Measurements from ENCODE around the gene PES1.
"Not testable (repeated sequence)": the region's sequence is repeated elsewhere in the genome, so short reads cannot be mapped to it uniquely, and the experiment has no call there.

PES1 gene

DNA sequence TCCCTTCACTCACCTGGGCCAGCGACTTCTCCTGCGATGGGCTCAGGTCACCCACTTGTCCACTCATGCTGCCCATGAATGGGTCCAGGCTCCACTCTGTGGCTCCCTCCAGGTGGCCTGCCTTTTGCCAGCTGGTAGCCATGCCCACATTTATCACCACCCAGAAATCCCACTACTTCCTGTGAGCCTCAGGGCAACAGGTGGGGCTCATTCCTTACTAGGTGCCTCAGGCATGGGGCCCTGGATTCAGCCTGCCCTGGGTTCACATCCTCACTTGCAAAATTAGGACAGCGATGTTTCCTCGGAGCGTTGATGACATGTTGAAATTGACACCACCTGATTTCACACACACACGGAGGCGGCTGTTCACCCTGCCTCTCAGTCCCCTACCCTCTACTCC, 45.1 kb downstream of the PES1 start, which contains the start of gene SEC14L6:
Gene SEC14L6 (minus strand): TSS at position 126 of the 400 bp plus-strand sequence. CDS start 59 bp downstream, at position 67.
- no peak within 1 kb of the TSS for H3K9ac ChIP-seq (ENCODE audit: low read length)
- DNase-seq: peak in 1 of 2 donors; percentile 29
- H4K12ac ChIP-seq (ENCODE audit: low read depth, low read length): no peak within 1 kb of the TSS
- no peak within 1 kb of the TSS for H2AFZ ChIP-seq (ENCODE audit: insufficient read depth, low read length, poor library complexity)
- H2AK5ac ChIP-seq (ENCODE audit: low read length): no peak within 1 kb of the TSS
- no peak within 1 kb of the TSS for H3K4me2 ChIP-seq (ENCODE audit: low read length)
- no peak within 1 kb of the TSS for H3K14ac ChIP-seq (ENCODE audit: low read length)
- no peaks in the 10 kb centered on the region for H3K4me1 ChIP-seq (ENCODE audit: control insufficient read depth in 1 of 2, insufficient read depth in 2 of 2, low read length in 2 of 2)
- H3K18ac ChIP-seq (ENCODE audit: low read length): no peak within 1 kb of the TSS
- H2BK12ac ChIP-seq (ENCODE audit: low read length): no peak within 1 kb of the TSS
- H2BK120ac ChIP-seq (ENCODE audit: insufficient read depth, low read length, poor library complexity): no peak within 1 kb of the TSS
- H3K4ac ChIP-seq (ENCODE audit: low read depth, low read length): no peak within 1 kb of the TSS
- no peak within 1 kb of the TSS for H4K8ac ChIP-seq (ENCODE audit: low read depth, low read length)
- no peak within 1 kb of the TSS for H2BK5ac ChIP-seq (ENCODE audit: low read depth, low read length, poor library complexity)
- no peak within 1 kb of the TSS for H3K27ac ChIP-seq (ENCODE audit: low read depth, low read length)
- H3K79me2 ChIP-seq (ENCODE audit: control insufficient read depth, insufficient read depth, low read length, poor library complexity): no peaks in the 10 kb centered on the region
- peaks cover 16% of the 10 kb centered on the region for H3K27me3 ChIP-seq (ENCODE audit: insufficient read depth, low read length)
- H3K36me3 ChIP-seq (ENCODE audit: control insufficient read depth in 1 of 2, insufficient read depth in 2 of 2, low read length in 2 of 2): no peaks in the 10 kb centered on the region
- H3K4me3 ChIP-seq (ENCODE audit: low read depth, low read length): no peak within 1 kb of the TSS
- H3K79me1 ChIP-seq (ENCODE audit: low read length): no peaks in the 10 kb centered on the region
- WGBS (ENCODE audit: extremely low coverage, insufficient coverage, insufficient read length): no CpG with 5 or more reads among the region's 7 CpGs
- H3K23ac ChIP-seq (ENCODE audit: low read length): no peak within 1 kb of the TSS
- H4K91ac ChIP-seq (ENCODE audit: low read depth, low read length): no peak within 1 kb of the TSS
- H3K9me3 ChIP-seq (ENCODE audit: insufficient read depth, low read depth, low read length): peaks cover 3% of the 10 kb centered on the region

DNA sequence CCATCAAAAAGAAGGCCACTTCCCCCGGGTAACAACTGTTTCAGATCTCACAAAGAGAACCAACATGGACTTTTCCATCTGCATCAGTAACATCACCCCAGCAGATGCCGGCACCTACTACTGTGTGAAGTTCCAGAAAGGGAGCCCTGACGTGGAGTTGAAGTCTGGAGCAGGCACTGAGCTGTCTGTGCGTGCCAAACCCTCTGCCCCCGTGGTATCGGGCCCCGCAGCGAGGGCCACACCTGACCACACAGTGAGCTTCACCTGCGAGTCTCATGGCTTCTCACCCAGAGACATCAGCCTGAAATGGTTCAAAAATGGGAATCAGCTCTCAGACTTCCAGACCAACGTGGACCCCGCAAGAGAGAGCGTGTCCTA, 48.9 kb downstream of the PES1 start:
- Histone ChIP-seq H3K36me3 (ENCODE audit: control insufficient read depth in 1 of 2, insufficient read depth in 2 of 2, low read length in 2 of 2) (no peaks in the 10 kb centered on the region), H4K8ac (ENCODE audit: low read depth, low read length) (no peak overlapping the region), H3K18ac (ENCODE audit: low read length) (no peak overlapping the region), H2BK120ac (ENCODE audit: insufficient read depth, low read length, poor library complexity) (no peak overlapping the region), H3K4me1 (ENCODE audit: control insufficient read depth in 1 of 2, insufficient read depth in 2 of 2, low read length in 2 of 2) (no peaks in the 10 kb centered on the region), H3K9ac (ENCODE audit: low read length) (no peak overlapping the region), H4K91ac (ENCODE audit: low read depth, low read length) (no peak overlapping the region), H3K79me2 (ENCODE audit: control insufficient read depth, insufficient read depth, low read length, poor library complexity) (no peaks in the 10 kb centered on the region), H2AK5ac (ENCODE audit: low read length) (no peak overlapping the region), H3K9me3 (ENCODE audit: insufficient read depth, low read depth, low read length) (peaks cover 7% of the 10 kb centered on the region), H3K27me3 (ENCODE audit: insufficient read depth, low read length) (peaks cover 16% of the 10 kb centered on the region), H3K4me2 (ENCODE audit: low read length) (peak overlapping the region; percentile 76), H2BK12ac (ENCODE audit: low read length) (no peak overlapping the region), H3K23ac (ENCODE audit: low read length) (no peak overlapping the region), H3K4ac (ENCODE audit: low read depth, low read length) (no peak overlapping the region), H3K27ac (ENCODE audit: low read depth, low read length) (no peak overlapping the region), H2AFZ (ENCODE audit: insufficient read depth, low read length, poor library complexity) (no peak overlapping the region), H3K4me3 (ENCODE audit: low read depth, low read length) (no peak overlapping the region), H2BK5ac (ENCODE audit: low read depth, low read length, poor library complexity) (no peak overlapping the region), H3K14ac (ENCODE audit: low read length) (no peak overlapping the region), H3K79me1 (ENCODE audit: low read length) (no peaks in the 10 kb centered on the region), H4K12ac (ENCODE audit: low read depth, low read length) (no peak overlapping the region)
- DNase-seq: no peak
- no CpG with 5 or more reads among the region's 12 CpGs for WGBS (ENCODE audit: extremely low coverage, insufficient coverage, insufficient read length)

- no peak overlapping the region for H3K23ac ChIP-seq (ENCODE audit: low read length)
- DNase-seq: no peak
- H2AK5ac ChIP-seq (ENCODE audit: low read length): no peak overlapping the region
- H3K18ac ChIP-seq (ENCODE audit: low read length): no peak overlapping the region
- WGBS (ENCODE audit: extremely low coverage, insufficient coverage, insufficient read length): no CpG with 5 or more reads among the region's 64 CpGs
- H3K4me3 ChIP-seq (ENCODE audit: low read depth, low read length): peak overlapping the region; percentile 26
- no peak overlapping the region for H3K4ac ChIP-seq (ENCODE audit: low read depth, low read length)
- H3K36me3 ChIP-seq (ENCODE audit: control insufficient read depth in 1 of 2, insufficient read depth in 2 of 2, low read length in 2 of 2): no peaks in the 10 kb centered on the region
- no peak overlapping the region for H4K91ac ChIP-seq (ENCODE audit: low read depth, low read length)
- H2AFZ ChIP-seq (ENCODE audit: insufficient read depth, low read length, poor library complexity): peak overlapping the region; percentile 17
- no peak overlapping the region for H2BK12ac ChIP-seq (ENCODE audit: low read length)
- H3K4me2 ChIP-seq (ENCODE audit: low read length): peak overlapping the region; percentile 76
- no peak overlapping the region for H4K12ac ChIP-seq (ENCODE audit: low read depth, low read length)
- no peak overlapping the region for H3K27ac ChIP-seq (ENCODE audit: low read depth, low read length)
- no peaks in the 10 kb centered on the region for H3K79me2 ChIP-seq (ENCODE audit: control insufficient read depth, insufficient read depth, low read length, poor library complexity)
- peaks cover 16% of the 10 kb centered on the region for H3K27me3 ChIP-seq (ENCODE audit: insufficient read depth, low read length)
- H3K9ac ChIP-seq (ENCODE audit: low read length): no peak overlapping the region
- H3K4me1 ChIP-seq (ENCODE audit: control insufficient read depth in 1 of 2, insufficient read depth in 2 of 2, low read length in 2 of 2): no peaks in the 10 kb centered on the region
- no peak overlapping the region for H3K14ac ChIP-seq (ENCODE audit: low read length)
- no peak overlapping the region for H4K8ac ChIP-seq (ENCODE audit: low read depth, low read length)
- H3K9me3 ChIP-seq (ENCODE audit: insufficient read depth, low read depth, low read length): peaks cover 7% of the 10 kb centered on the region
- H2BK5ac ChIP-seq (ENCODE audit: low read depth, low read length, poor library complexity): no peak overlapping the region
- no peaks in the 10 kb centered on the region for H3K79me1 ChIP-seq (ENCODE audit: low read length)
- no peak overlapping the region for H2BK120ac ChIP-seq (ENCODE audit: insufficient read depth, low read length, poor library complexity)
Measured at GRCh38 chr22:30541961-30542810, 49.5 kb downstream of the PES1 start.

DNA sequence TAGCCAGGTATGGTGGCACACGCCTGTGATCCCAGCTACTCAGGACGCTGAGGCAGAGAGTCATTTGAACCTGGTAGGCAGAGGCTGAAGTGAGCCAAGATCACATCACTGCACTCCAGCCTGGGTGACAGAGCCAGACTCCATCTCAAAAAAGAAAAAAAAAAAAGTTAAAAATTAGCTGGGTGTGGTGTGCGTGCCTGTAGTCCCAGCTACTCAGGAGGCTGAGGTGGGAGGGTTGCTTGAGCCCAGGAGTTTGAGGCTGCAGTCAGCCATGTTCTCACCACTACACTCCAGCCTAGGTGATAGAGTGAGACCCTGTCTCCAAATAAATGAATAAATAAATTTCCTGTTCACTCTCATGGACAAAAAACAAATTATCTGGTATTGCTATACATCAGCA, 50.2 kb downstream of the PES1 start:
- H3K9ac ChIP-seq (ENCODE audit: low read length); H3K79me1 ChIP-seq (ENCODE audit: low read length); H2BK5ac ChIP-seq (ENCODE audit: low read depth, low read length, poor library complexity); H3K27ac ChIP-seq (ENCODE audit: low read depth, low read length); H3K36me3 ChIP-seq (ENCODE audit: control insufficient read depth in 1 of 2, insufficient read depth in 2 of 2, low read length in 2 of 2); H2AFZ ChIP-seq (ENCODE audit: insufficient read depth, low read length, poor library complexity); H2BK120ac ChIP-seq (ENCODE audit: insufficient read depth, low read length, poor library complexity); H3K4me1 ChIP-seq (ENCODE audit: control insufficient read depth in 1 of 2, insufficient read depth in 2 of 2, low read length in 2 of 2); H3K18ac ChIP-seq (ENCODE audit: low read length); DNase-seq; H3K79me2 ChIP-seq (ENCODE audit: control insufficient read depth, insufficient read depth, low read length, poor library complexity); H3K14ac ChIP-seq (ENCODE audit: low read length); H3K4ac ChIP-seq (ENCODE audit: low read depth, low read length); H2AK5ac ChIP-seq (ENCODE audit: low read length); H3K9me3 ChIP-seq (ENCODE audit: insufficient read depth, low read depth, low read length); H3K4me3 ChIP-seq (ENCODE audit: low read depth, low read length); H4K12ac ChIP-seq (ENCODE audit: low read depth, low read length); H2BK12ac ChIP-seq (ENCODE audit: low read length); H4K8ac ChIP-seq (ENCODE audit: low read depth, low read length); H4K91ac ChIP-seq (ENCODE audit: low read depth, low read length); H3K23ac ChIP-seq (ENCODE audit: low read length): not testable (repeated sequence)
- peaks cover 16% of the 10 kb centered on the region for H3K27me3 ChIP-seq (ENCODE audit: insufficient read depth, low read length)
- peak overlapping the region; percentile 76 for H3K4me2 ChIP-seq (ENCODE audit: low read length)
- no CpG with 5 or more reads among the region's 3 CpGs for WGBS (ENCODE audit: extremely low coverage, insufficient coverage, insufficient read length)

All from trophoblast cell (in vitro differentiated cells and primary cell).